Suppressor macrophage (primary cell): ENCODE measurements around the gene B4GALT5.
"Not testable (repeated sequence)": the region's sequence is repeated elsewhere in the genome, so short reads cannot be mapped to it uniquely, and the experiment has no call there.

Source experiments
- DNase-seq, 4 experiments: peaks; one replicate each; pipeline ENCODE4 v3.0.0-alpha.2; 2020 to 2022

Gene B4GALT5

DNA sequence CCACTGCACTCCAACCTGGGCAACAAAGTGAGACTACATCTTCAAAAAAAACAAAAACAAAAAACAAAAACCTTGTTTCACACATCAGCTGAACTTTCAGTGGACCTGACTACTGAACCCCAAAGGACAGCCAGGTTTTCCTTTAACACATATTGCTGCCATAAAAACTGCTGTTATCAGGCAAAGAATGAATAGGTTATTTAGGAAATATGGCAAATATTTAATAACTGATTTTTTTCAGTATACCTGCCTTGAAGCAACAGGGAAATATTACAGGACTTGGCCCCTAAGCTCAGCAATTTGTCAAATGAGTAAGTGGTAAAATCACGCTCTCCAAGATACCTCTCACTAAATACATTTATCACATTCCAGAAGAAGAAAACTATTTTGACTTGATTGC is 34.0 kb downstream of the B4GALT5 start:
- DNase-seq = no peak

DNA sequence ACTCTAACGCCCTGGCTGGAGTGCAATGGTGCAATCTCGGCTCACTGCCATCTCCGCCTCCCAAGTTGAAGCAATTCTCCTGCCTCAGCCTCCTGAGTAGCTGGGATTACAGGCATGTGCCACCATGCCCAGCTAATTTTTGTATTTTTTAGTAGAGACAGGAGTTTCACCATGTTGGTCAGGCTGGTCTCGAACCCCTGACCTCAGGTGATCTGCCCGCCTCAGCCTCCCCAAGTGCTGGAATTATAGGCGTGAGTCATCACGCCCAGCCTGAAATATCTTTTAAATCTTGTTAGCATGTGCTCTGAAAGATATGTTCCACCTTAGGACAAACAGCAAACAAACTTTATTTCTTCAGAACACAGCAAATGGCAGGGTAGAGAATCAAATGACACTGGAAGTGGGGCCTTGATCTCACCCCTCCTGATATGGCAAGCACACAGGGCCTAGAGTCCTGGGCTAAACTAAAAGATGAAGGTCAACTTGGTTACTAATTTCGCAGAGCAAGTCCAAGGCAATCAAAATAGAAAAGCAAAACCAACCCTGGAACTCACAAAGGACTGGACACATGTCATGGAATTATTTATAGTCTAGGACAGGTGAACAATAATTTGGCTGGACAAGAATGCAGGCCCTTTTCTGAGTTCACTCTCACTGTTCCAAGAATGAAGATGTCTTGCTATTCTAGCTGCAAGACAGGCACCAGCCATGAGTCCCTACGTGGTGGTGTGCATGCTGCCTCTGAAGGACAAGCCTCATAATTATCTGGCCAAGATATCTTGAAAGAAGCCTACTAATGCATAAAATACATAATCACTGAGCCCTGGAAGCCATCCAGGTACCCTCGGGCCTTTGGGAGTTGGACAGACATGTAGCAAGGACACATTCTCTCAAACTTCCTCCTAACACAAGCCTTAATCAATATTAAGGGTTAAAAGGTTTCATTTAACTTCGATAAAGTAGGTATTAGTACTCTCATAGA is 35.6 kb downstream of the B4GALT5 start:
- no peak for DNase-seq

DNA sequence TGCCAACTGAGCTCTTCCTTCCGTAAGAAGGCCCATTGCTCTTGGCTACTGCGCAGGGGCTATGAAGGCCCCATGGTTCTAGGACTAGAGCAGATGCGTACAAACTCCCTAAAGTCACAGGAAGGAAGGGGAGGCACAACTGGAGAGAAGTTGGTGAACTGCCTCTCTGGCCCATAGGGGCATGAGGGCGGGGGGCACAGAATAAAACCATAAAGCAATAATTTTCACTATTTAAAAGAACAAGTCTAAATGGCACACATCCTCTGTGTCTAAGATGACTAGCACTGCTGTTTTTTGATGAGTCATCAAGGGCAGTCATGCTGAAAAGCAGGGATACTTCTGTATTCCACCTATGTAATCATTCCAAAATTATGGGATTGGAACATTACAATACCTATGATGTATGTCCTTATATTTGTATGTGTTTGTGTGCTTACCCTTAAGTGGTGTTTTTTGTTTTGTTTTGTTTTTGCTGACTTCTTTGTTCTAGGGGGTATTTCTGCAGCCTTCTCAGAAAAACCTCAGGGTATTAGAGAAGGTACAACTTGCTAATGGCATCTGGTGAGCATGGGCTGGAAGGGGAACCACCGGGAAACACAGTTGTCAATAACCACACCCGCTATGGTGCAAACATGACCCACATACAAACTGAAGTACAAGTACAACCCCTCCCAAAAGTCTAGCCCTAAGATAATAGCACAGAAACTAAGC is 36.9 kb downstream of the B4GALT5 start:
- peak; percentile 28 to 55 (median 50) for DNase-seq

DNA sequence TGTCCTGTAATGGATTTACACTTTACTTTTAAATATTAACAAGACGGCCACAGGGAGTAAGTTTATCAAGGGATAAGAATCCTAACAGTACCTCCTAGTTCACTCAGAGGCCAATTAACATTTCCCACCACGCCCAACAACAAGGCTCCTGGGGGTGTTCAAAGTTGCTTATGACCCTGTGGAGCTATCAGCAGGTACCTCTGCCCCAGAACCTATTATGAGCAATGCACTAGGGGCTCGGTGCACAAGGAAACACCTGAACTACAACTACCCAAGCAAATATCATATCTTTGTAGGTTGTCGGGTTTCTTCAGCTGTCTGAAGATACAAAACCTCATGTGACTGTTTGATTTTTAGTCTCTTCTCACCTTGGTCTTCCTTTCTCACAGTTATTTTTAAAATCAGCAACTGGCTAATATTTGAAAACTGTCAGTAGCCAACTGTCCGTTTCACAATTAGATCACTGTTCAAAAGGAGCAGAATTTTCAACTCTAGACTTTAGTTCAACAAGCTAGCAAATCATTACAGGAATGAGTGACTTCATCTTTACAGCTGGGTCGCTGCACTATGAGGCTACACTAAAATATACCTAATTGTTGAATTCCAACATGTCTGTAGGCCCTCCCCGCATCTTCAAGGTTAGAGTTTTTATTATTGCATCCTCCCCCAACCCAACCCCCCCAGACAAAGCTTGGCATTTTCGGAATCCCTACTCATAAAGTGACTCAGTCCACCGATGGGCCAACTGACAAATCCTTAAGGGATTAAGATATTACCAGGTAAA is 38.1 kb downstream of the B4GALT5 start:
- DNase-seq = no peak

DNA sequence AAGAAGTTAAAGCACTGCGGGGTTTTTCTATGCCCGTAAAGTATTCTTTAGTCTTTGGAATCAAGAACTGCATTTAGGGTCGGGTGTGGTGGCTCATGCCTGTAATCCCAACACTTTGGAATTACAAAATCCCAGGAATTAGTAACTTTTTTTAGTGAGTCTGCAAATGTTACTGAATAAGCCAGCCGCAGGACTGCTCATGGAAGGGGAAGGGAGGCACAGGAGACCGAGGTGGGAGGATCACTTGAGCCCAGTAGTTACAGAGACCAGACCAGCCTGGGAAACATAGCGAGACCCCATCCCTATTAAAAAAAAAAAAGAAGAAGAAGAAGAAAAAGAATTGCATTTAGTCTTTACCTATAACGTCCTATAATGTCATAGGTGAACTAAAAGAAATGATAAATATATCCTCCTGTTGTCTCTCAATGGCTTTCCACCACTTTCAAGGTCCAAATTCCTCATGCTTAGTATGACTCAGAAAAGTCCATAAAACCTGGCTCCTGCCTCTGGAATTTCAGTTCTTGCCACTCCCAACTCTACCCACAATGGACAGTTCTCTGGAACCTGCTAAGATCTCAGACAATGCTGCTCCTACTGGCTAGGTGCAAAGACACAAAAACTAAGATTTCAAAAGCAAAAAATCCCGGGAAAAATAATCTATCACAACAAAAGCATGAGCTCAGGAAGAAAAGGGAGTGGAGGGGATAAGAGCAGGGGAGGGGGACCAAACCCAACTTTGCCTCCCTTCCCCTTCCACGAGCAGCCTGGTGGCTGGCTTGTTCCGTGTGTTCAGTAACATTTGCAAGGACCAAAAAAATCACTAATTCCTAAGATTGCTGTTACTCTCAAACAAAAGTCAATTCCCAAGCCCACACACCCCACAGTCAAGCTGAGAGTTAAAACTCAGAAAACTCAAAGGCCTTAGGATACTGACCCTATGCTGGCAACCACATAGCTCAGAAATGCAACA is 39.0 kb downstream of the B4GALT5 start:
- no peak for DNase-seq

DNA sequence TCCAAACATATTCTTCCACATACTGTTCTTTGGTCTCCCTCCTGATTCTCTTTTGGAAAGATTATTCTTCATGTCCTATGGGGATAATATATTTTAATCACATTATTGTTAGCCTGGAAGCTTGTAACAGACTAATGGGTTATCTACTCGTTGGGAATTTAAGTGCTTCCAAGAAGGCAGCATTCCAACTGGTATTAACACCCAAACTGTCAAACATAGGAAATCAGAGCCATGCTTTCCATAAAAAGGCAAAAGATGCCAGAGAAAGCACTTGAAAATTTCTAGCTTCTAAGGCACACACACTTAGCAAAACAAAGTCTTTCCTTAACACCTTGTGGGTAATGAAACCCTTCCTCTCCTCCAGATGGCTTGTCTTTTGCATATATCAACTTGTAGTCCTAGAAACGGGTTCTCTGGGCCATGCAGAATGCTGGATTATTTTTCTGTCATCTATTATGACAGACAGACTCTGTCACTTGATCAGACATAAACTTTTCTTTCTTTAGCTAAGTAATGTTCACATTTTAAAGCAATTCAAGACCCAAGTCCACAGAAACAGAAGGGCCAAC is 41.5 kb downstream of the B4GALT5 start:
- no peak for DNase-seq

DNA sequence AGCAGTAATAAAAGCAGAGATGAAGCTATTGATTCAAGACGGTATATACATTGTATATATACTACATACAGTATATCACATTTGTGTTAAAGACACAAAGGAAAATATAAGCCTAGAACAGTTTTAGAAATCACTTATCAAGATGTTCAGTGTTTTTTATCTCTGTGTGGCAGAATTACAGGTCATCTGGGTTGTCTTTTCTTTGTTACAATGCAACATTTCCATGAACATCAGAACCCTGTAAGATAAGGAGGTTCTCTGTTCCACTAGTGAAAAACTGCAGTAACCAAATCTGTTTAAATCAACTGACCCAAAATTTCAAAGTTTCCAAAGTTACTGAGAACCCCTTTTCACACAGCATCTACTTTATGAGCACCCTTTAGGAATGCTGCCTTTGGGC is 42.2 kb downstream of the B4GALT5 start:
- DNase-seq = no peak

DNA sequence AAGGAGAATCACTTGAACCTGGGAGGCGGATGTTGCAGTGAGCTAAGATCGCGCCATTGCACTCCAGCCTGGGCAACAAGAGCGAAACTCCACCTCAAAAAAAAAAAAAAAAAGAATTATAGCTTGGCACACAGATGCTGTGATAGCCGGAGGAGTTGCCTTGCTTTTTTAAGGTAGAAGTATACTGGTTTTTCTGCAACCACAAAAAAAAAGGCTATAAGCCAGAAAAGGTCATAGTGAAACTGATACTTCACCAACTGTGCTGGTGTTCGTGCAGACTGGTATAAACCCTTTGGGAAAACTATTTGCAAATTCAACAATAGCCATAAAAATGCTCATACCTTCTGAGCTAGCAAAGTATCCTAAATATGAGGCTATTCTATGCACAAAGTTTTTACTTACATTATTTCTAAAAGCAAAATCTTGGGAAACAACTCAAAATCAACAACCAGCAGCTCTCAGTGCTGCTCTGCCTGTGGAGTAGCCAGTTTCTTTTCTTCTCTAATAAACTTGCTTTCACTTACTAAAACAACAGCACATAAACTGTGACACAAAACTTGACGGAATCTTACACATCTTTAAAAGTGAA is 44.0 kb downstream of the B4GALT5 start:
- DNase-seq = peak in 1 of 4 experiments; percentile 22

DNA sequence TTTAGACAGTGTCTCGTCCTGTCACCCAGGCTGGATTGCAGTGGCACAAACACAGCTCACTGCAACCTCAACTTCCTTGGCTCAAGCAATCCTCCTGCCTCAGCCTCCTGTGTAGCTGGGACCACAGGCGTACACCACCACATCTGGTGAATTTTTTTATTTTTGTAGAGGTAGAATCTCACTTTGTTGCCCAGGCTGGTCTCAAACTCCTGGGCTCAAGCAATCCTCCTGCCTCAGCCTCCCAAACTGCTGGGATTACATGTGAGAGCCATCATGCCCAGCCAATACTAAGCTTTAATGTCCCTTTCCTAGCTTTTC is 44.8 kb downstream of the B4GALT5 start:
- DNase-seq = not testable (repeated sequence)

DNA sequence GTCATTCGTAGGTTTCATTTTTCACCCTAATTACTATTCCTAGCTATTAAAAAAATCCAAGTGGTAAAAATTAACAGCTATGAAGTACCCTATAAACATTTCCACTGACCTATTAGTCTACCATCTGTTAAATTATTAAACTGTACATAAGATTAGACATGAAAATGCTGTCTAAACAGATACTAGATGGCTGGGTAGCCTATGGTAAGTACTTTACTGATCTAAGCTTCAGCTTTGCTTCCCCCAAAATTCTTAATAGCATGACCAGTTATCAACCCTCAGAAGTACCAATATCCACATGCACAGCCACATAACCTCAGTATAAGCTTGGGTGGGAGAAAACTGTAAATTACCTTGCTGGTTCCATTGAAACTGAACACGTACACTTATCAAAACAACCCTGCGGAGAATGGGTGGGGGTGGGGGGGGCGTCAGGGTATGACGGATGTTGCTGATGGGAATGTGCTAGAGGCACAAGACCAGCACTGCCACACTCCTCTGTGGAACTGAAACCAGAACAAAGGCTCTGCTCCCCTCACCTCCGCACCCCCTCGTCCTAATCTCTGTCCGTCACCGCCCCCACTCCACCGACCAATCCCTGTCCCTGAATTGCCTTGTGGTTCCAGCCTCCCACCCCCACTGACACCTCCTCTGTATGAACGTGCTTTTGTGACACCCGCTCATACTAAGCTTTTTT is 45.3 kb downstream of the B4GALT5 start:
- peak; percentile 79 to 88 (median 82) for DNase-seq

DNA sequence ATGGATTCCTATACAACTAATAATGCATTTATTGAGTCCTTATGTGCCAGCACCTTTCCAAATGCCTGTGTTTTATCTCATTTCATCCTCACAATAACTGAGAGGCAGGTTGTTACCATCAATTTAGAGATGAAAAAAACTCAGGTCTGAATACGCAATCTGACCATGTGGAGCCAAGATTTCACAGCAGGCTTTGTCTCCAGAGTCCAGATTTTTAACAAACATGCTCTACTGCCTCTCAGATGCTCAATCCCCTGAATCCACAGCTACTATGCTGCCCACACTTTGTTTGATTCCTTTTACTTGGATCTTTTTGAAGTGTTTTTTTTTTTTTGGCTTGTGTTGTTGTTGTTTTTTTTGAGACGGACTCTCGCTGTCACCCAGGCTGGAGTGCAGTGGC is 46.8 kb downstream of the B4GALT5 start:
- no peak for DNase-seq

DNA sequence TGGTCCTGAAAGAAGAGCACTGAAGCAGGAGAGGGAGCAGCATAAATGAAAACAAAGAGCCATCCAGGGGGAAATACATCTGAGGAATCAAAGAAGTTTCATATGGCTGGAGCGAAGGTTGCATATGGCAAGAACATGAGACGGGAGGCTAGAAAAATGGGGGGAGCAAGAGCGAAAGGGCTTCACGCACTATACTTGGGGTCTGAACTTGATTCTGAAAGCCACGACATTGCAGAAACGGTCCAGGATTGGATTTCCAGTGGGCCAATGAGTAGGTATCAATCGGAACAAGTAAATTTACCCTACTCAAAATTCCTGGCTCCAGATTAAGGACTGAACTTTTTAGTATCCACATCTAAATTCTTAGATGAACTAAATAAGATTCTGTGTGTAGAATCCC is 47.9 kb downstream of the B4GALT5 start:
- no peak for DNase-seq

DNA sequence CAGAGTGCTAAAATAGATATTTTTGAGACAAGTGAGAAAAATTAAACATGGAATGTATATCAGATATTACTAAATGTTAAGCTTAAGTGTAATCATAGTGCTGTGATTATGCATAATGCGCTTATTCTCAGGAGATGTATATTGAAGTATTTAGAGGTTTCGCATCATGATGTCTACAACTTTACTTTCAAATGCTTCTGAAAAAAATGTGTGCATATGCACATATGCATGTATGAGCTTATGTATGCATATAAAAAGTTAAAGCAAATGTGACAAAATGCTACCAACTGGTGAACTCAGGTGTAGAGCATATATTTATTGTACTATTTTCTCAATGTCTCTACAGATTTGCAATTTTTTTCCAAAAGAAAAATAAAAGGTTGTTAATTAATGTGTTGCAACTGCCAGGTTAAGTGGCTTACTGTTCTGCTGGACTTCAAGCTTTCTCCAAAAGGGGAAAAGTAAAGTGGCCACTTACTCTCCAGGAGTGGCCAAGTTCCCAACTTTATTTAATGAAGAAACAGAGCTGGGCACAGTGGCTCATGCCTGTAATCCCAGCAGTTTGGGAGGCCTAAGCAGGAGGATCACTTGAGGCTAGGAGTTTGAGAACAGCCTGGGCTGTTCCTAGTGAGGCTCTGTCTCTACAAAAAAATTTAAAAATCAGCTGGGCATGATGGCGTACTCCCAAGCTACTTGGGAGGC is 48.9 kb downstream of the B4GALT5 start:
- DNase-seq = no peak

DNA sequence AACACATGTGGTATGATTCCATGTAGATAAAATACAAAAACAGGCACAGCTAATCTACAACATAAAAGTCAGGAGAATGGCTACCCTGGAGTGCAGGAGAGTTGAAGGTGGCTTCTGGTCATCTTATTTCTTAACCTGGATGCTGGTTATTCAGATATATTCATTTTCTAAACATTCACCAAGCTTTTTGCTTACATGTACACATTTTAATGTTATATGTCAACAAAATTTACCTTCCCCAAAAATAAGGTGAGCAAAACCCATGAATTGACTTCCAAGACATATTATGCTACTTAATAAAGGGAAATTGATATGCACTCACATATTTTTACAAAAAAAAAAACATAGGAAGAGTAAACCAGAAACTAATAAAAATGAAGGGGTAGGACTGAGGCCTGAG is 50.6 kb downstream of the B4GALT5 start:
- DNase-seq = no peak

DNA sequence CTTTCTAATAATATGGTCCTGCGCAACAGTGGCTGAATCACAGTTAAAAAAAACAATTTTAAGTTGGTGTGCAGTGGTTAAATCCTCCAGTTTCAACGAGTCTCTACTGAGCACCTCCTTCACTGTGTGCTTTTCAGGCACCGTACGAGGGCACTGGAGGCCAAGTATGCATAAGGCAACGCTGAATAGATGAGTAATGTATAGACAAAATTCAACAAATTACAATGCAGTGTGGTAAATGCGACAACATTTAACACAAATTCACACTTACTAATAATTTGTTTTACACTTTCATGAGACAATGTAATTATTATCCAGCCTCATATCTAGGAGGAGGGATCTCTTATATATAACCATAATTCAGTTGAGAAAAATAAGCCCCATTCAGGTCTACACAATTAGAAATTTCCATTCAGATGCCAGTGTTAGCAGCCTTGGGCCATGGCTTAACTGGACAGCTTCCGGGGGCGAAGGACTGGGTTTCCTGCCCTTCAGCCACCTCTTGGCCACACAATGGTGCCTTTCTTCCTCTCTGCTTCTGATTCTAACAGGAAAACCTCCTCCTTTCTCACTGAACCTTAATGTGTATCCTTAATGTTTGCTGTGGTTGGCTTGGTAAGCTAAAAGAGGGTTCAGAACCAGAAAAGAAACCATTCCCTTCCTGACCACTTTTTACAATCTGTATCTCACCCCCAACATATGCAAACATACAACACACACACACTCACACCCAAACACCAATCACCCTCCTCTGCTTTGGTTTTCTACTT is 51.9 kb downstream of the B4GALT5 start:
- DNase-seq = no peak

DNA sequence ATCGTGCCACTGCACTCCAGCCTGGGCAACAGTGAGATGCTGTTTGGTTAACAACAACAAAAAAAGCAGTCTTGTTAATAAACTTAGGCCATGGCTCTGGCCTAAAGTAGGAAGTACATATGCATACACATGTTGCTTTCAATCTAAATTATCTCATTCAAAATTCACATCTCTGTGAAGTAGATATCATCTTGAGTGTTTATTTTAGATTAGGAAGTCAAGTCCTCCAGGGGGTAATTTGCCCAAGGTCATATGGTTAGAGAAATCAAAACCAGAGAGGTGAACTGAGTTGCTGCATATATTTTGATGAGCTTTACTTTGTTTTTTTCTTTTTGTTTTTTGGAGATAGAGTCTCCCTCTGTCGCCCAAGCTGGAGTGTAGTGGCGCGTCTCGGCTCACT is 52.8 kb downstream of the B4GALT5 start:
- no peak for DNase-seq

DNA sequence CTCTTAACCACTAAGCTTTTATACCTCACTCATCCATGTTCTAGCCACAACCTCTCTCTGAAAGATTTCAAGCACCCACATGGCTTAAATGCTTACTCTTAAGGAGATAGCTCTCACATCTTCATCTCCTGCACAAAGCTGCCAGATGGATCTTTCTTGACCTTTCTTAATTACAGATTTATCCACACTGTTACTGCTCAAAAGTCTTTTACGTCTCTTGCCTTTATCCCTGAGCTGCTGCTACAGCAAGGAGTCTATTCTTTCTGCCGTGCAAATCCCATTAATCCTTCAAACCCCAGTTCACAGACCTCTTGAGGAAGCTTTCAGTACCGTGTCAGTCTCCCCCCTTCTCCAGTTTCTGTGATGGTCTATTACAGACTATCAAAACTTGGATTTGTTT is 54.6 kb downstream of the B4GALT5 start:
- no peak for DNase-seq

DNA sequence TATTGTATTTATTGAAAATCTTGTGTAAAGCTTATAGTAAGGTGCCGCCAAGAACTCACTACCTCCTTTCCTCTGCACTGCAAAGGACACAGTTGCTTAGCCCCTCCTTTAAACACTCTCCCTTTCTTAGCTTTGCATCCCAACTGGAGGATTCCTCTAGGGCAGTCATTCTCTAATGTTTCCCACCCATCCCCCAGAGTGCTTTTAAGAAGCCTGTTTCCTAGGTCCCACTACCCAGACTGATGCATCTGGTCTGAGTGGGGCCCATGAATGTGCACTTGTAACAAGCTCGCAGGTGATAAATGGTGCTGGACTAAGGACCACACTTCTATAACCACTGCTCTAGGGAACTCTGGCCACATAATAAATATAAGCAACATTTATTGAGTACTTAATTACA is 55.2 kb downstream of the B4GALT5 start:
- DNase-seq = no peak
